ENCODE data around the gene IL25.

Gene IL25

GRCh38 chr14:23361320-23361719, 11.3 kb upstream of the IL25 start:
- Histone ChIP-seq H3K4me2 (ENCODE audit: low read length) (no peak overlapping the region), H3F3A (ENCODE audit: insufficient read depth, low read length) (no peaks in the 10 kb centered on the region), H3K9ac (ENCODE audit: low read length) (no peak overlapping the region), H4K20me1 (ENCODE audit: insufficient read depth, low read length) (no peaks in the 10 kb centered on the region), H3K79me2 (ENCODE audit: insufficient read depth, low read length) (no peaks in the 10 kb centered on the region), H3K27me3 (ENCODE audit: insufficient read depth, low read length) (peaks cover 5% of the 10 kb centered on the region; the same call in 1 of the 2 replicates), H3K4me3 (ENCODE audit: low read depth, low read length, poor library complexity, severe bottlenecking) (no peak overlapping the region), H3K9me3 (ENCODE audit: low read length) (no peaks in the 10 kb centered on the region), H3K27ac (ENCODE audit: low read depth, low read length, poor library complexity, severe bottlenecking) (no peak overlapping the region), H3K4me1 (ENCODE audit: insufficient read depth, low read length, severe bottlenecking) (no peaks in the 10 kb centered on the region), H3K36me3 (ENCODE audit: insufficient read depth, low read length) (no peaks in the 10 kb centered on the region), H2AFZ (ENCODE audit: low read length) (no peak overlapping the region), H3K9me2 (ENCODE audit: low read depth, low read length) (no peaks in the 10 kb centered on the region)
- no peak for TF ChIP-seq CTCF (IDR thresholded peaks at IDR 0.05; ENCODE audit: low read length)
- no peak for TF ChIP-seq EZH2 (IDR thresholded peaks at IDR 0.05; ENCODE audit: borderline replicate concordance, low read length)

GRCh38 chr14:23361763-23362162, 10.8 kb upstream of the IL25 start:
- no peak overlapping the region for H3K27ac ChIP-seq (ENCODE audit: low read depth, low read length, poor library complexity, severe bottlenecking)
- no peaks in the 10 kb centered on the region for H3K9me2 ChIP-seq (ENCODE audit: low read depth, low read length)
- H3K4me1 ChIP-seq (ENCODE audit: insufficient read depth, low read length, severe bottlenecking), result no peaks in the 10 kb centered on the region
- H3K9ac ChIP-seq (ENCODE audit: low read length), result no peak overlapping the region
- no peaks in the 10 kb centered on the region for H4K20me1 ChIP-seq (ENCODE audit: insufficient read depth, low read length)
- H3K27me3 ChIP-seq (ENCODE audit: insufficient read depth, low read length), result peaks cover 5% of the 10 kb centered on the region; the same call in 1 of the 2 replicates
- no peaks in the 10 kb centered on the region for H3K79me2 ChIP-seq (ENCODE audit: insufficient read depth, low read length)
- H2AFZ ChIP-seq (ENCODE audit: low read length), result no peak overlapping the region
- H3K4me3 ChIP-seq (ENCODE audit: low read depth, low read length, poor library complexity, severe bottlenecking), result no peak overlapping the region
- H3K36me3 ChIP-seq (ENCODE audit: insufficient read depth, low read length), result no peaks in the 10 kb centered on the region
- no peaks in the 10 kb centered on the region for H3F3A ChIP-seq (ENCODE audit: insufficient read depth, low read length)
- no peak overlapping the region for H3K4me2 ChIP-seq (ENCODE audit: low read length)
- TF ChIP-seq CTCF (IDR thresholded peaks at IDR 0.05; ENCODE audit: low read length) (no peak), EZH2 (IDR thresholded peaks at IDR 0.05; ENCODE audit: borderline replicate concordance, low read length) (no peak)
- no peaks in the 10 kb centered on the region for H3K9me3 ChIP-seq (ENCODE audit: low read length)

- Histone ChIP-seq H3K79me2 (ENCODE audit: insufficient read depth, low read length) (no peaks in the 10 kb centered on the region), H3K4me2 (ENCODE audit: low read length) (no peak overlapping the region), H3K9ac (ENCODE audit: low read length) (no peak overlapping the region), H3K4me3 (ENCODE audit: low read depth, low read length, poor library complexity, severe bottlenecking) (no peak overlapping the region), H3K27ac (ENCODE audit: low read depth, low read length, poor library complexity, severe bottlenecking) (no peak overlapping the region), H3K4me1 (ENCODE audit: insufficient read depth, low read length, severe bottlenecking) (no peaks in the 10 kb centered on the region), H3K27me3 (ENCODE audit: insufficient read depth, low read length) (peaks cover 5% of the 10 kb centered on the region; the same call in 1 of the 2 replicates), H3K9me2 (ENCODE audit: low read depth, low read length) (no peaks in the 10 kb centered on the region), H2AFZ (ENCODE audit: low read length) (no peak overlapping the region), H3K36me3 (ENCODE audit: insufficient read depth, low read length) (no peaks in the 10 kb centered on the region), H3K9me3 (ENCODE audit: low read length) (no peaks in the 10 kb centered on the region), H3F3A (ENCODE audit: insufficient read depth, low read length) (no peaks in the 10 kb centered on the region), H4K20me1 (ENCODE audit: insufficient read depth, low read length) (no peaks in the 10 kb centered on the region)
- TF ChIP-seq EZH2 (IDR thresholded peaks at IDR 0.05; ENCODE audit: borderline replicate concordance, low read length), result no peak
- no peak for TF ChIP-seq CTCF (IDR thresholded peaks at IDR 0.05; ENCODE audit: low read length)
Measured at GRCh38 chr14:23362200-23362599, 10.4 kb upstream of the IL25 start.

Measured in OCI-LY1 (cell line).